Sigmoid colon (tissue), 4 donors: ENCODE results near the gene ST6GALNAC3.

Experiments used
- CTCF ChIP-seq, 4 experiments: fragments of 450-650 bp in 3 of 4; fragments of 200-600 bp in 1 of 4; IDR thresholded peaks; one replicate each; pipeline ENCODE4 v1.5.1; 2016 to 2019; ENCODE audit warnings: antibody characterized with exemption in 4 of 4, mild to moderate bottlenecking in 3 of 4, moderate library complexity in 2 of 4
- EP300 ChIP-seq, 4 donors: sonication (generic); formaldehyde crosslinking; IDR thresholded peaks; one replicate each; pipeline ENCODE4 v1.6.1; 2017; ENCODE audit warnings: antibody characterized with exemption in 4 of 4
- POLR2A ChIP-seq, 2 donors: fragments of 450-650 bp; IDR thresholded peaks; one replicate each; pipeline ENCODE4 v1.6.1; 2016; ENCODE audit warnings: antibody characterized with exemption in 2 of 2, mild to moderate bottlenecking in 2 of 2, moderate library complexity in 2 of 2
- POLR2AphosphoS5 ChIP-seq, 4 donors: sonication (generic); formaldehyde crosslinking; IDR thresholded peaks; one replicate each; pipeline ENCODE4 v1.6.1; 2017; ENCODE audit warnings: antibody characterized with exemption in 4 of 4

DNA sequence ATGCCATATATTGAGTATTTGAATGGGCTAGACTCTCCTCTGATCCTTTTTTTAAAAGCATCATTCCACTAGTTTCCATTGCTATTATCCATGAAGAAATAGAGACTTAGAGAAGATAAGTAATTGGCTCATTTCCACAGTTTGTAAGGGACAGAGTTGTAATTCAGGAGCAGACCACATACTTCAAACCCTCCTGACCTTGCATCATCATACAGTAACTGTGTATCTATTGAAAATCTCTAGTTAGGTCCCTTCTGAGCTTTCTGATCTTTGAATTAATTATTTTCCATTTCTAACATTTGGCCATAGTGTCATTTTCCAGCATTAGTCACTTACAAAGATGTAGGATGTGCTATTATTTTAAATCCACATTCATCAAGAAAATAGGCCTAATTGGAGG is 406.3 kb downstream of the ST6GALNAC3 start:
- TF ChIP-seq CTCF (IDR thresholded peaks at IDR 0.05) (no peak), POLR2A (IDR thresholded peaks at IDR 0.05) (no peak), POLR2AphosphoS5 (IDR thresholded peaks at IDR 0.05) (no peak), EP300 (IDR thresholded peaks at IDR 0.05) (no peak)
